K562 (cell line): Measurements from ENCODE around the gene COL16A1.
A peak's percentile ranks its signal among the peaks of the same experiment; 100 is the strongest.

ENCODE experiments used
- BHLHE40 ChIP-seq: IDR thresholded peaks from 2 replicates; pipeline ENCODE4 v1.6.1; 2011; ENCODE audit warnings: low read length, improper control_type of control experiment
- ESRRA ChIP-seq: fragments of 450-650 bp; IDR thresholded peaks from 2 replicates; pipeline ENCODE4 v1.6.1; 2014; ENCODE audit warnings: low read depth, mild to moderate bottlenecking, moderate library complexity, borderline replicate concordance
- POLR2A ChIP-seq: fragments of 450-650 bp; conservative IDR thresholded peaks from 2 replicates; pipeline ENCODE4 v1.6.1; 2016
- RB1 ChIP-seq: fragments of 450-650 bp; IDR thresholded peaks from 2 replicates; pipeline ENCODE4 v1.6.1; 2017; ENCODE audit warnings: low read depth, mild to moderate bottlenecking
- ZNF23 ChIP-seq: fragments of 250-450 bp; sonication (Bioruptor Pico); IDR thresholded peaks from 2 replicates; pipeline ENCODE4 v1.4.0; 2020; ENCODE audit warnings: mild to moderate bottlenecking

GRCh38 chr1:31644560-31645273, 59.1 kb downstream of the COL16A1 start, which contains the start of gene PEF1:
- TF ChIP-seq BHLHE40 (peak; percentile 32; the same call in 1 of the 2 replicates), ESRRA (peak; percentile 92), POLR2A (peak; percentile 91), ZNF23 (no peak), RB1 (peak; percentile 88)
